GM23338 (cell line): ENCODE results near the gene GCFC2. TPM values are rescaled to one million over a fixed set of nuclear protein-coding genes. Genes with fewer than 3 reads are reported as not detected.

Experiments
- ATAC-seq: fragments of 200-7000 bp; cut with Tn5 transposase; 3 replicates; pipeline ENCODE4 v1.9.1; 2020
- DNase-seq: peaks from one replicate; pipeline ENCODE4 v3.0.0-alpha.2; 2015; ENCODE audit warnings: low spot score
- H2AFZ ChIP-seq: fragments of 200-600 bp; sonication (generic); 2 replicates; pipeline ENCODE4 v1.8.0; 2016; ENCODE audit warnings: antibody characterized with exemption, mild to moderate bottlenecking, moderate library complexity
- H3F3A ChIP-seq: fragments of 200-600 bp; sonication (generic); replicated peaks from 2 replicates; pipeline ENCODE4 v1.8.0; 2017; ENCODE audit warnings: antibody characterized with exemption, mixed run types, low read depth
- H3K27ac ChIP-seq: fragments of 200-600 bp; sonication (generic); 2 replicates; pipeline ENCODE4 v1.6.1; 2016; ENCODE audit warnings: low read depth
- H3K27me3 ChIP-seq: fragments of 200-600 bp; sonication (generic); 2 replicates; pipeline ENCODE4 v1.8.0; 2016; ENCODE audit warnings: mild to moderate bottlenecking, mixed run types, moderate library complexity; ENCODE audit not compliant: insufficient read depth
- H3K36me3 ChIP-seq: fragments of 200-600 bp; sonication (generic); 2 replicates; pipeline ENCODE4 v1.8.0; 2016; ENCODE audit warnings: mild to moderate bottlenecking; ENCODE audit not compliant: insufficient read depth
- H3K4me1 ChIP-seq: fragments of 200-600 bp; sonication (generic); 2 replicates; pipeline ENCODE4 v1.8.0; 2016; ENCODE audit warnings: mild to moderate bottlenecking, moderate library complexity; ENCODE audit not compliant: insufficient read depth
- H3K4me2 ChIP-seq: fragments of 200-600 bp; sonication (generic); 2 replicates; pipeline ENCODE4 v1.7.1; 2017; ENCODE audit warnings: mixed run types
- H3K4me3 ChIP-seq: fragments of 200-600 bp; sonication (generic); 2 replicates; pipeline ENCODE4 v1.6.1; 2016; ENCODE audit warnings: mixed run types
- H3K79me2 ChIP-seq: fragments of 200-600 bp; sonication (generic); replicated peaks from 2 replicates; pipeline ENCODE4 v1.8.0; 2017; ENCODE audit warnings: mild to moderate bottlenecking; ENCODE audit not compliant: insufficient read depth
- H3K9me2 ChIP-seq: fragments of 200-600 bp; sonication (generic); 2 replicates; pipeline ENCODE4 v1.8.0; 2017; ENCODE audit not compliant: insufficient read depth
- H4K20me1 ChIP-seq: fragments of 200-600 bp; sonication (generic); replicated peaks from 2 replicates; pipeline ENCODE4 v1.8.0; 2017; ENCODE audit warnings: mild to moderate bottlenecking; ENCODE audit not compliant: insufficient read depth
- H3K27ac Mint-ChIP-seq: 2 replicates; pipeline ENCODE4 v1.8.0; 2020; ENCODE audit warnings: inconsistent platforms, mild to moderate bottlenecking, moderate library complexity, mixed read lengths
- H3K27me3 Mint-ChIP-seq: 3 replicates; pipeline ENCODE4 v1.8.0; 2022; ENCODE audit warnings: low read depth, mild to moderate bottlenecking, moderate library complexity, mixed read lengths, inconsistent platforms; ENCODE audit not compliant: insufficient read depth, poor library complexity
- H3K36me3 Mint-ChIP-seq: 3 replicates; pipeline ENCODE4 v1.8.0; 2021; ENCODE audit warnings: low read depth, mild to moderate bottlenecking, inconsistent platforms, moderate library complexity, mixed read lengths
- H3K4me1 Mint-ChIP-seq: 3 replicates; pipeline ENCODE4 v1.8.0; 2020; ENCODE audit warnings: mild to moderate bottlenecking, inconsistent platforms, mixed read lengths
- H3K4me3 Mint-ChIP-seq: 3 replicates; pipeline ENCODE4 v1.8.0; 2021; ENCODE audit warnings: moderate library complexity, mild to moderate bottlenecking, inconsistent platforms, mixed read lengths
- H3K9me3 Mint-ChIP-seq: 3 replicates; pipeline ENCODE4 v1.8.0; 2020; ENCODE audit warnings: moderate library complexity, mild to moderate bottlenecking, inconsistent platforms, mixed read lengths
- EZH2 ChIP-seq: fragments of 200-600 bp; sonication (generic); IDR thresholded peaks from one replicate; pipeline ENCODE4 v1.8.0; 2017; ENCODE audit warnings: antibody characterized with exemption, mild to moderate bottlenecking, low read depth; ENCODE audit not compliant: unreplicated experiment
- EZH2phosphoT487 ChIP-seq: fragments of 200-600 bp; sonication (generic); IDR thresholded peaks from one replicate; pipeline ENCODE4 v1.8.1; 2018; ENCODE audit warnings: antibody characterized with exemption; ENCODE audit not compliant: unreplicated experiment
- JUNB ChIP-seq: IDR thresholded peaks from one replicate; pipeline ENCODE4 v1.6.1; 2016; ENCODE audit warnings: antibody characterized with exemption; ENCODE audit not compliant: unreplicated experiment
- NANOG ChIP-seq: IDR thresholded peaks from 2 replicates; pipeline ENCODE4 v1.6.1; 2016; ENCODE audit warnings: antibody characterized with exemption, borderline replicate concordance
- POLR2AphosphoS5 ChIP-seq: IDR thresholded peaks from 2 replicates; pipeline ENCODE4 v1.6.1; 2016; ENCODE audit warnings: antibody characterized with exemption, low read depth
- STAT1 ChIP-seq: IDR thresholded peaks from one replicate; pipeline ENCODE4 v1.6.1; 2016; ENCODE audit warnings: antibody characterized with exemption; ENCODE audit not compliant: unreplicated experiment
- ZNF114 ChIP-seq: fragments of 250-450 bp; sonication (Bioruptor Pico); IDR thresholded peaks from 2 replicates; pipeline ENCODE4 v1.5.0; 2020; ENCODE audit warnings: mild to moderate bottlenecking, moderate library complexity
- ZNF331 ChIP-seq: fragments of 250-450 bp; sonication (Bioruptor Pico); IDR thresholded peaks from 2 replicates; pipeline ENCODE4 v1.5.0; 2020; ENCODE audit warnings: low read depth, mild to moderate bottlenecking, moderate library complexity
- polyA plus RNA-seq: library from polyadenylated mRNA; unstranded; fragments of >200 nt; fragmentation: Nextera tagmentation; extraction: Ambion mirVana; gene quantifications from 2 replicates; pipeline ENCODE4 v1.2.1, GENCODE V29; 2016
- total RNA-seq: library from RNA; depleted of rRNA; stranded (reverse); fragments of >200 nt; shearing (Covaris generic); gene quantifications from 2 replicates; pipeline ENCODE4 v1.2.3, GENCODE V29; 2014
- TF ChIP-seq, protein P1 (sequence below): fragments of 250-450 bp; sonication (Bioruptor Pico); IDR thresholded peaks from 2 replicates; pipeline ENCODE4 v1.5.0; 2020; ENCODE audit warnings: mild to moderate bottlenecking, moderate library complexity
- TF ChIP-seq, protein P2 (sequence below): IDR thresholded peaks from 2 replicates; pipeline ENCODE4 v1.6.1; 2016; ENCODE audit warnings: antibody characterized with exemption
- TF ChIP-seq, protein P3 (sequence below): IDR thresholded peaks from one replicate; pipeline ENCODE4 v1.6.1; 2018; ENCODE audit warnings: antibody characterized with exemption; ENCODE audit not compliant: unreplicated experiment

GCFC2 gene
- total and polyA plus RNA-seq, 2 experiments from 2014 or later = 23.8 to 26.2 TPM

DNA sequence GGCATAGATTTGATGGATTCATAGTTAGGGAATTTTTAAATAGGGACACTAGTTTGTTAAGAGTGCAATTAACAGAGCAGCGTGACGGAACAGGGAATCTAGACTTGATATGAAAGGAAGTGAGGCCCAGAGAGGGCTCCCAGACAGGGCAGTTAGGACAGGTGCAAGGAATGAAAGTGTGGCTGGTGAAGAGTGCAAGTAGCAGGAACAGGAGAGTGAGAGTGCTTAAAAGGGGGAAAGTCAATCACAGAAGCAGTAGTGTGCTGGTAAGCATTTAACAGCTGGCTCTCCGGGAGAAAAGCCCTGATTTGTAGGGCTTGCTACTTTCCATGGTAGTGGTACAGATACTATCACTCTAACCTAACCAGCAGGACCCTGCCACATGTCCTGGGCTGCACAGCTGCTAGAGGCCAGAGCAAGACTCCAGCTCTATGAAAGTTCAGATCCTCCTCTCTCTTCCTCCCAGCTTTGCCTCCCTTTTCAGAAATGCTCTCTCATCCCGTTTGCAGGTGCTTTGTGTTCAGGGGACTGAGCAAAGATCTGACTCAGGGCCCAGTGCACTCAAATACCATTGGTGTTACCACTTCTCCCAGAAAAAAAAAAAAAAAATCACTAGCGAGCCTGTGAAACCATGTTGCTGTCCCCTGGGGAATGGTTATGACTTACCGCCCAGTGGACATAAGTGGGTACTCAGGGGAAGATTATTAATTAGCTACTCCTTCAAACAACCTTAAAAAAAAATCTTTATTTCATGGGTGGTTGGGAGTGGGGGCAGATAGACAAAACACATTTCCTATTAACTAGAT lies 18.1 kb upstream of the GCFC2 start (continued):
- TF ChIP-seq, protein P1, sequence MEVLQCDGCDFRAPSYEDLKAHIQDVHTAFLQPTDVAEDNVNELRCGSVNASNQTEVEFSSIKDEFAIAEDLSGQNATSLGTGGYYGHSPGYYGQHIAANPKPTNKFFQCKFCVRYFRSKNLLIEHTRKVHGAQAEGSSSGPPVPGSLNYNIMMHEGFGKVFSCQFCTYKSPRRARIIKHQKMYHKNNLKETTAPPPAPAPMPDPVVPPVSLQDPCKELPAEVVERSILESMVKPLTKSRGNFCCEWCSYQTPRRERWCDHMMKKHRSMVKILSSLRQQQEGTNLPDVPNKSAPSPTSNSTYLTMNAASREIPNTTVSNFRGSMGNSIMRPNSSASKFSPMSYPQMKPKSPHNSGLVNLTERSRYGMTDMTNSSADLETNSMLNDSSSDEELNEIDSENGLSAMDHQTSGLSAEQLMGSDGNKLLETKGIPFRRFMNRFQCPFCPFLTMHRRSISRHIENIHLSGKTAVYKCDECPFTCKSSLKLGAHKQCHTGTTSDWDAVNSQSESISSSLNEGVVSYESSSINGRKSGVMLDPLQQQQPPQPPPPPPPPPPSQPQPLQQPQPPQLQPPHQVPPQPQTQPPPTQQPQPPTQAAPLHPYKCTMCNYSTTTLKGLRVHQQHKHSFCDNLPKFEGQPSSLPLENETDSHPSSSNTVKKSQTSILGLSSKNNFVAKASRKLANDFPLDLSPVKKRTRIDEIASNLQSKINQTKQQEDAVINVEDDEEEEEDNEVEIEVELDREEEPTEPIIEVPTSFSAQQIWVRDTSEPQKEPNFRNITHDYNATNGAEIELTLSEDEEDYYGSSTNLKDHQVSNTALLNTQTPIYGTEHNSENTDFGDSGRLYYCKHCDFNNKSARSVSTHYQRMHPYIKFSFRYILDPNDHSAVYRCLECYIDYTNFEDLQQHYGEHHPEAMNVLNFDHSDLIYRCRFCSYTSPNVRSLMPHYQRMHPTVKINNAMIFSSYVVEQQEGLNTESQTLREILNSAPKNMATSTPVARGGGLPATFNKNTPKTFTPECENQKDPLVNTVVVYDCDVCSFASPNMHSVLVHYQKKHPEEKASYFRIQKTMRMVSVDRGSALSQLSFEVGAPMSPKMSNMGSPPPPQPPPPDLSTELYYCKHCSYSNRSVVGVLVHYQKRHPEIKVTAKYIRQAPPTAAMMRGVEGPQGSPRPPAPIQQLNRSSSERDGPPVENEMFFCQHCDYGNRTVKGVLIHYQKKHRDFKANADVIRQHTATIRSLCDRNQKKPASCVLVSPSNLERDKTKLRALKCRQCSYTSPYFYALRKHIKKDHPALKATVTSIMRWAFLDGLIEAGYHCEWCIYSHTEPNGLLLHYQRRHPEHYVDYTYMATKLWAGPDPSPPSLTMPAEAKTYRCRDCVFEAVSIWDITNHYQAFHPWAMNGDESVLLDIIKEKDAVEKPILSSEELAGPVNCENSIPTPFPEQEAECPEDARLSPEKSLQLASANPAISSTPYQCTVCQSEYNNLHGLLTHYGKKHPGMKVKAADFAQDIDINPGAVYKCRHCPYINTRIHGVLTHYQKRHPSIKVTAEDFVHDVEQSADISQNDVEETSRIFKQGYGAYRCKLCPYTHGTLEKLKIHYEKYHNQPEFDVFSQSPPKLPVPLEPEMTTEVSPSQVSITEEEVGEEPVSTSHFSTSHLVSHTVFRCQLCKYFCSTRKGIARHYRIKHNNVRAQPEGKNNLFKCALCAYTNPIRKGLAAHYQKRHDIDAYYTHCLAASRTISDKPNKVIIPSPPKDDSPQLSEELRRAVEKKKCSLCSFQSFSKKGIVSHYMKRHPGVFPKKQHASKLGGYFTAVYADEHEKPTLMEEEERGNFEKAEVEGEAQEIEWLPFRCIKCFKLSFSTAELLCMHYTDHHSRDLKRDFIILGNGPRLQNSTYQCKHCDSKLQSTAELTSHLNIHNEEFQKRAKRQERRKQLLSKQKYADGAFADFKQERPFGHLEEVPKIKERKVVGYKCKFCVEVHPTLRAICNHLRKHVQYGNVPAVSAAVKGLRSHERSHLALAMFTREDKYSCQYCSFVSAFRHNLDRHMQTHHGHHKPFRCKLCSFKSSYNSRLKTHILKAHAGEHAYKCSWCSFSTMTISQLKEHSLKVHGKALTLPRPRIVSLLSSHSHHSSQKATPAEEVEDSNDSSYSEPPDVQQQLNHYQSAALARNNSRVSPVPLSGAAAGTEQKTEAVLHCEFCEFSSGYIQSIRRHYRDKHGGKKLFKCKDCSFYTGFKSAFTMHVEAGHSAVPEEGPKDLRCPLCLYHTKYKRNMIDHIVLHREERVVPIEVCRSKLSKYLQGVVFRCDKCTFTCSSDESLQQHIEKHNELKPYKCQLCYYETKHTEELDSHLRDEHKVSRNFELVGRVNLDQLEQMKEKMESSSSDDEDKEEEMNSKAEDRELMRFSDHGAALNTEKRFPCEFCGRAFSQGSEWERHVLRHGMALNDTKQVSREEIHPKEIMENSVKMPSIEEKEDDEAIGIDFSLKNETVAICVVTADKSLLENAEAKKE = no peak
- no peak for TF ChIP-seq EZH2phosphoT487
- no peak for TF ChIP-seq POLR2AphosphoS5
- TF ChIP-seq, protein P2, sequence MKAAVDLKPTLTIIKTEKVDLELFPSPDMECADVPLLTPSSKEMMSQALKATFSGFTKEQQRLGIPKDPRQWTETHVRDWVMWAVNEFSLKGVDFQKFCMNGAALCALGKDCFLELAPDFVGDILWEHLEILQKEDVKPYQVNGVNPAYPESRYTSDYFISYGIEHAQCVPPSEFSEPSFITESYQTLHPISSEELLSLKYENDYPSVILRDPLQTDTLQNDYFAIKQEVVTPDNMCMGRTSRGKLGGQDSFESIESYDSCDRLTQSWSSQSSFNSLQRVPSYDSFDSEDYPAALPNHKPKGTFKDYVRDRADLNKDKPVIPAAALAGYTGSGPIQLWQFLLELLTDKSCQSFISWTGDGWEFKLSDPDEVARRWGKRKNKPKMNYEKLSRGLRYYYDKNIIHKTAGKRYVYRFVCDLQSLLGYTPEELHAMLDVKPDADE = no peak
- no peak for TF ChIP-seq JUNB
- no peak for TF ChIP-seq ZNF114

DNA sequence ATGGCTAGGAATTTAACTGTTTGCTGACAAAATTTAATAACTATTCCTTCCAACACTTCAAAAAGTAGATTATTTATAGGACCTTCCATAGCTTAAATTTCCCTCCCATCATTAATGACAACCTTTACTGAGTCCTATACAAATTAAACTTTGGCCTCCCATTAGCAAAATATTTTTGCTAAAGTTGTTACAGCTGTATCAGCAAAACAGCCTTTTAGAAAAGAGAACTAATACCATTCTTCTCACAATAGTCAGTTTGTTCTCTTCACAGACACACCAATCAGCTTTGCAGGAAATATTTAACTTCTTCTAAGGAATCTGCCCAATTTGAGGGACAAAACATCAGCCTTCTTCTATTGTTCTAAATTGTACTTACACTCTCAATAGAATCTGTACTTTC lies 12.0 kb upstream of the GCFC2 start:
- no peaks in the 10 kb centered on the region for H3K9me2 ChIP-seq
- Mint-ChIP-seq H3K9me3 (peaks cover 5% of the 10 kb centered on the region; the same call in 2 of the 3 replicates), H3K36me3 (no peaks in the 10 kb centered on the region), H3K27me3 (no peaks in the 10 kb centered on the region), H3K27ac (no peak overlapping the region), H3K4me3 (no peak overlapping the region), H3K4me1 (no peaks in the 10 kb centered on the region)
- H3K4me2 ChIP-seq = no peak overlapping the region
- H3K36me3 ChIP-seq = no peaks in the 10 kb centered on the region; the same call in 1 of the 2 replicates
- no peak overlapping the region for H3K27ac ChIP-seq
- H3K79me2 ChIP-seq = no peaks in the 10 kb centered on the region
- H3K4me3 ChIP-seq = no peak overlapping the region
- DNase-seq (no peak), ATAC-seq (no peak)
- H3F3A ChIP-seq = no peaks in the 10 kb centered on the region
- no peaks in the 10 kb centered on the region for H4K20me1 ChIP-seq
- H3K4me1 ChIP-seq = no peaks in the 10 kb centered on the region
- H3K27me3 ChIP-seq = no peaks in the 10 kb centered on the region
- no peak overlapping the region for H2AFZ ChIP-seq
- TF ChIP-seq JUNB (no peak), ZNF114 (no peak), NANOG (no peak), EZH2 (no peak), POLR2AphosphoS5 (no peak), STAT1 (no peak), EZH2phosphoT487 (no peak), ZNF331 (CRISPR knock-in tag) (no peak)
- TF ChIP-seq, protein P2 = no peak
- TF ChIP-seq, protein P3, sequence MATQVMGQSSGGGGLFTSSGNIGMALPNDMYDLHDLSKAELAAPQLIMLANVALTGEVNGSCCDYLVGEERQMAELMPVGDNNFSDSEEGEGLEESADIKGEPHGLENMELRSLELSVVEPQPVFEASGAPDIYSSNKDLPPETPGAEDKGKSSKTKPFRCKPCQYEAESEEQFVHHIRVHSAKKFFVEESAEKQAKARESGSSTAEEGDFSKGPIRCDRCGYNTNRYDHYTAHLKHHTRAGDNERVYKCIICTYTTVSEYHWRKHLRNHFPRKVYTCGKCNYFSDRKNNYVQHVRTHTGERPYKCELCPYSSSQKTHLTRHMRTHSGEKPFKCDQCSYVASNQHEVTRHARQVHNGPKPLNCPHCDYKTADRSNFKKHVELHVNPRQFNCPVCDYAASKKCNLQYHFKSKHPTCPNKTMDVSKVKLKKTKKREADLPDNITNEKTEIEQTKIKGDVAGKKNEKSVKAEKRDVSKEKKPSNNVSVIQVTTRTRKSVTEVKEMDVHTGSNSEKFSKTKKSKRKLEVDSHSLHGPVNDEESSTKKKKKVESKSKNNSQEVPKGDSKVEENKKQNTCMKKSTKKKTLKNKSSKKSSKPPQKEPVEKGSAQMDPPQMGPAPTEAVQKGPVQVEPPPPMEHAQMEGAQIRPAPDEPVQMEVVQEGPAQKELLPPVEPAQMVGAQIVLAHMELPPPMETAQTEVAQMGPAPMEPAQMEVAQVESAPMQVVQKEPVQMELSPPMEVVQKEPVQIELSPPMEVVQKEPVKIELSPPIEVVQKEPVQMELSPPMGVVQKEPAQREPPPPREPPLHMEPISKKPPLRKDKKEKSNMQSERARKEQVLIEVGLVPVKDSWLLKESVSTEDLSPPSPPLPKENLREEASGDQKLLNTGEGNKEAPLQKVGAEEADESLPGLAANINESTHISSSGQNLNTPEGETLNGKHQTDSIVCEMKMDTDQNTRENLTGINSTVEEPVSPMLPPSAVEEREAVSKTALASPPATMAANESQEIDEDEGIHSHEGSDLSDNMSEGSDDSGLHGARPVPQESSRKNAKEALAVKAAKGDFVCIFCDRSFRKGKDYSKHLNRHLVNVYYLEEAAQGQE = no peak
